ENCODE results near the gene TAF15. TPM values are rescaled to one million over a fixed set of nuclear protein-coding genes. Genes with fewer than 3 reads are reported as not detected.

TAF15 gene
- total RNA-seq, 6 experiments from 2014 or later = 132 to 170 (median 146) TPM

GRCh38 chr17:35765086-35765710 lies 44.1 kb upstream of the TAF15 start:
- no peak for TF ChIP-seq CTCF (IDR thresholded peaks at IDR 0.05)
- H3K4me1 Mint-ChIP-seq (ENCODE audit: low read depth) = peaks cover 10% of the 10 kb centered on the region
- no peaks in the 10 kb centered on the region for H3K36me3 Mint-ChIP-seq (ENCODE audit: low read depth)
- no peaks in the 10 kb centered on the region for H3K9me3 Mint-ChIP-seq
- H3K27me3 Mint-ChIP-seq (ENCODE audit: insufficient read depth) = peaks cover 39% of the 10 kb centered on the region
- no peak for DNase-seq
- peak overlapping the region; percentile 78; the same call in 1 of the 2 replicates for H3K4me3 Mint-ChIP-seq
- no peak overlapping the region for H3K27ac Mint-ChIP-seq

GRCh38 chr17:35765756-35766488 lies 43.4 kb upstream of the TAF15 start:
- Mint-ChIP-seq H3K4me1 (ENCODE audit: low read depth) (peaks cover 10% of the 10 kb centered on the region), H3K9me3 (no peaks in the 10 kb centered on the region), H3K27me3 (ENCODE audit: insufficient read depth) (peaks cover 43% of the 10 kb centered on the region), H3K36me3 (ENCODE audit: low read depth) (no peaks in the 10 kb centered on the region), H3K27ac (no peak overlapping the region), H3K4me3 (no peak overlapping the region)
- TF ChIP-seq CTCF (IDR thresholded peaks at IDR 0.05) = no peak
- DNase-seq = no peak

DNA sequence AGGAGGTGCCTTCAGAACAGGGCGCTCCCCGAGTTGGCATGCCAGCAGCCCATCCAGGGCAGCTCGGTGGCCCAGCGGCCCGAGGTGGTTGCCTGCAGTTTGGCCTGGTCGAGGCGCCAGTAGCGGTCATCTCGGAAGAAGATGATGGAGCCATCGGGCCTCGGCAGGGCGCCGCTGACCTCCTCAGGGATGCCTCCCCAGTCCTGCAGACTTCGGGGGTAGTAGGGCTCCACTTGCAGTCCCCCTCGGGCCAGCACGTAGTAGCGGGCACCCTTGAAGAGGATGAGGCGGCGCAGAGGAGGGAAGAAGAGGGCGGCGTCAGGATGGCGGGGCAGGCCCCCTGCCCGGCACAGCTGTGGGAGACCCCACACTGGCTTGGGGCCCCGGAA lies 42.8 kb upstream of the TAF15 start:
- Mint-ChIP-seq H3K27ac (no peak overlapping the region), H3K4me1 (ENCODE audit: low read depth) (peaks cover 10% of the 10 kb centered on the region), H3K9me3 (no peaks in the 10 kb centered on the region), H3K27me3 (ENCODE audit: insufficient read depth) (peaks cover 38% of the 10 kb centered on the region), H3K36me3 (ENCODE audit: low read depth) (no peaks in the 10 kb centered on the region), H3K4me3 (no peak overlapping the region)
- DNase-seq = no peak
- no peak for TF ChIP-seq CTCF (IDR thresholded peaks at IDR 0.05)

DNA sequence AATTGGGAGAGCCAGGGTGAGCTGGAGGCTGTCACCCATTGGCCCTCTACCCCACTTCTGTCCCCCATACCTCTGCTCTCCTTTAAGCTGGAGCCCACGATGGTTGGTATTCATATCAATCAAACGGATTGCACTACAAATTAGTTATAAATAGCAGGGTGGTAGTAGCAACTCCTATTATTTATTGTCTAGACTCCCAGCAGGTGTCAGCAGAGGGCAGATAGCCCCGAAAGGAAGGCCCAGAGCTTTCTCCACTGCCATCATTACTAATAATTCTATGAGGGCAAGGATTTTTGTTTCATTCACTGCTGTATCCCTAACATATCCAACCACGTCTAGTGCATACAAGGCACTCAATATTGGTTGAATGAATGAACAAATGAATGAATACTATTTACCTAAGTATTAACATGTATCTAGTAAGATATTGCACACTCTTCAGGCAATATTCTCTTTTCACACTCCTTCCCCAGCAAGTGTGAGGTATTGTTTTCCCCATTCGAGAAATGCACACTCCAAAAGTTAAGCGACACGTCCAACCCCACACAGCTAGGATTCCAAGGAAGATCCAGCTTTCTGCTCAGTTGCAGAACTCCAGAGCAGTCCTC lies 42.3 kb upstream of the TAF15 start:
- peak; percentile 80 for TF ChIP-seq CTCF (IDR thresholded peaks at IDR 0.05)
- H3K4me1 Mint-ChIP-seq (ENCODE audit: low read depth) = peaks cover 10% of the 10 kb centered on the region
- H3K36me3 Mint-ChIP-seq (ENCODE audit: low read depth) = no peaks in the 10 kb centered on the region
- no peaks in the 10 kb centered on the region for H3K9me3 Mint-ChIP-seq
- peak; percentile 46 for DNase-seq
- peaks cover 41% of the 10 kb centered on the region for H3K27me3 Mint-ChIP-seq (ENCODE audit: insufficient read depth)
- H3K27ac Mint-ChIP-seq = no peak overlapping the region
- H3K4me3 Mint-ChIP-seq = no peak overlapping the region

GRCh38 chr17:35768797-35769196 lies 40.5 kb upstream of the TAF15 start:
- no peaks in the 10 kb centered on the region for H3K9me3 Mint-ChIP-seq
- H3K4me1 Mint-ChIP-seq (ENCODE audit: low read depth) = peaks cover 10% of the 10 kb centered on the region
- H3K27ac Mint-ChIP-seq = no peak overlapping the region
- no peak overlapping the region for H3K4me3 Mint-ChIP-seq
- no peak for TF ChIP-seq CTCF (IDR thresholded peaks at IDR 0.05)
- DNase-seq = no peak
- H3K36me3 Mint-ChIP-seq (ENCODE audit: low read depth) = no peaks in the 10 kb centered on the region
- H3K27me3 Mint-ChIP-seq (ENCODE audit: insufficient read depth) = peaks cover 44% of the 10 kb centered on the region

All from HFFc6 (cell line).